ENCODE data around the gene GNPDA1.

The GNPDA1 gene

DNA sequence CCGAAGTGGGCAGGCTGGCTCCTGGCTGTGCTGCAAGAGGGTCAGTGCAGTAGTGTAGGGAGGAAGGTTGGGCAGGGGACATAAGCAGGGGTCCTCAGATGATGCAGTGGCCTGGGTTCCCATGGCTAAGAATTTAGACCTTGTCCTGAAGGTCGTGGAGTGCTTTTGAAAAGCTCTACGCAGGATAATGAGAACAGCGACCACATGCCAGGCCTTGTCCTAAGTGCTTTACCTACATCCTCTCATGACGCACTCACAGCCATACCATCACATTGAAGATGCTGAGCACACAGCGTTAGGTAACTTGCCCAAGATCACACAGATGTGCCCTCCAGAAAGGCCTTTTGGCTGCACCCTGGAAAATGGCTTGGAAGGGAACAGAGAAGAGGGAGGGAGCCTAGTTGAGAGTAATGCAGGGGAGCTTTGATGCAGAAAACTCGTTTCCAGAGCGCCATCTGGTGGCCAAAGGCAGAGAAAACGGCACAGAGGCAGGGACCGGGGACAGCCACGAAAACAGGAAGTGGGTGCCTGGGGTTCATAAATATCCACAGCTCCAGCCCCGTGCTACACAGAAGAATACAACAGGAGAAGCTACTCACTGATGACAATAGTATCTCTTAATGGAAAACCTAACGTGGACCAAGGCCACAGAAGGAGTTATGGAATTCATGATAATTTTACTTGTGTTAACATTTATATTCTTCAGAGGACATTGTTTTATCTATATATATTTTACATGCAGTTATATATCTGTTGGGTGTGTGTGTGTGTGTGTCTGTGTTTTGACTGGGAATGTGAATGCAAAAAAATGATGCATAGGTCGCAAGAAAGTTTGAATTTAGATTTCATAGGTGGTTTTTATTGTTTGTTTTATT, 52.1 kb downstream of the GNPDA1 start:
- H4K20me1 ChIP-seq (ENCODE audit: insufficient read depth, low read length), result no peaks in the 10 kb centered on the region
- TF ChIP-seq, protein P1, sequence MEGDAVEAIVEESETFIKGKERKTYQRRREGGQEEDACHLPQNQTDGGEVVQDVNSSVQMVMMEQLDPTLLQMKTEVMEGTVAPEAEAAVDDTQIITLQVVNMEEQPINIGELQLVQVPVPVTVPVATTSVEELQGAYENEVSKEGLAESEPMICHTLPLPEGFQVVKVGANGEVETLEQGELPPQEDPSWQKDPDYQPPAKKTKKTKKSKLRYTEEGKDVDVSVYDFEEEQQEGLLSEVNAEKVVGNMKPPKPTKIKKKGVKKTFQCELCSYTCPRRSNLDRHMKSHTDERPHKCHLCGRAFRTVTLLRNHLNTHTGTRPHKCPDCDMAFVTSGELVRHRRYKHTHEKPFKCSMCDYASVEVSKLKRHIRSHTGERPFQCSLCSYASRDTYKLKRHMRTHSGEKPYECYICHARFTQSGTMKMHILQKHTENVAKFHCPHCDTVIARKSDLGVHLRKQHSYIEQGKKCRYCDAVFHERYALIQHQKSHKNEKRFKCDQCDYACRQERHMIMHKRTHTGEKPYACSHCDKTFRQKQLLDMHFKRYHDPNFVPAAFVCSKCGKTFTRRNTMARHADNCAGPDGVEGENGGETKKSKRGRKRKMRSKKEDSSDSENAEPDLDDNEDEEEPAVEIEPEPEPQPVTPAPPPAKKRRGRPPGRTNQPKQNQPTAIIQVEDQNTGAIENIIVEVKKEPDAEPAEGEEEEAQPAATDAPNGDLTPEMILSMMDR (IDR thresholded peaks at IDR 0.05; ENCODE audit: borderline replicate concordance, extremely low read depth, low read length, poor library complexity, severe bottlenecking), result peak; percentile 99
- TF ChIP-seq EZH2 (IDR thresholded peaks at IDR 0.05; ENCODE audit: borderline replicate concordance, low read depth, low read length, severe bottlenecking), result no peak
- H3K4me3 ChIP-seq (ENCODE audit: low read depth in 1 of 2, low read length in 2 of 2), result peak overlapping the region in 1 of 2 experiments; percentile 25; a peak in 1 of 4 replicates
- no peaks in the 10 kb centered on the region for H3K36me3 ChIP-seq (ENCODE audit: insufficient read depth, low read length)
- peaks cover 42% of the 10 kb centered on the region for H3K4me1 ChIP-seq (ENCODE audit: insufficient read depth, low read length)
- ATAC-seq (ENCODE audit: insufficient read depth, low read depth) (peak; percentile 93), DNase-seq (peak; percentile 94)
- H3K9ac ChIP-seq (ENCODE audit: low read depth, low read length), result peak overlapping the region; percentile 47
- H3K4me2 ChIP-seq (ENCODE audit: insufficient read depth, low read length), result peak overlapping the region; percentile 59
- no peaks in the 10 kb centered on the region for H3K79me2 ChIP-seq (ENCODE audit: insufficient read depth, low read length)
- H3K27ac ChIP-seq (ENCODE audit: low read length), result peak overlapping the region; percentile 78
- no peaks in the 10 kb centered on the region for H3K9me3 ChIP-seq (ENCODE audit: insufficient read depth, low read length, severe bottlenecking)
- H2AFZ ChIP-seq (ENCODE audit: low read depth, low read length), result peak overlapping the region; percentile 68
- no peaks in the 10 kb centered on the region for H3K27me3 ChIP-seq (ENCODE audit: insufficient read depth, low read length, poor library complexity)

DNA sequence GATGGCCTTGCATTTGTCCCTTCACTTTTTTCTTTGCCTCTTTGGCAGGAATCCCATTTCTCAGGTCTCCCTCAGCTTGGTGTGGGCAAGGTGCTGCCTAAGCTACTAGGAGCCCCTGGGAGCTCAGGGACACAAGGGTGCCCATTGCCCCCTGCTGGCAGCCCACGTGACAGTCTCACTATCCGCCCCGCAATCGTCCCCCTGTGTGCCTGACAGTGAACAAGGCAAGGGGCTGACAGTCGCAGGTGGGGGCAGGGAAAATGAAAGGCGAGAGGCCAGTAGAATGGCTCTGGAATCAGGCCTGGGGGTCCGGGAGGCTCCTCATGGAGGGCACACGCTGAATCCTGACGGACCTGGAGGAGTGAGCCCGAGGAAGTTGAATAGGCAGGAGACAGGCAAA, 52.8 kb downstream of the GNPDA1 start:
- Histone ChIP-seq H2AFZ (ENCODE audit: low read depth, low read length) (peak overlapping the region; percentile 41), H3K27me3 (ENCODE audit: insufficient read depth, low read length, poor library complexity) (no peaks in the 10 kb centered on the region), H3K36me3 (ENCODE audit: insufficient read depth, low read length) (no peaks in the 10 kb centered on the region), H3K4me1 (ENCODE audit: insufficient read depth, low read length) (peaks cover 42% of the 10 kb centered on the region), H3K9me3 (ENCODE audit: insufficient read depth, low read length, severe bottlenecking) (no peaks in the 10 kb centered on the region), H3K79me2 (ENCODE audit: insufficient read depth, low read length) (no peaks in the 10 kb centered on the region), H4K20me1 (ENCODE audit: insufficient read depth, low read length) (no peaks in the 10 kb centered on the region), H3K4me2 (ENCODE audit: insufficient read depth, low read length) (no peak overlapping the region), H3K27ac (ENCODE audit: low read length) (peak overlapping the region; percentile 78), H3K9ac (ENCODE audit: low read depth, low read length) (no peak overlapping the region), H3K4me3 (ENCODE audit: low read depth in 1 of 2, low read length in 2 of 2) (no peak overlapping the region)
- DNase-seq, result peak; percentile 63
- ATAC-seq (ENCODE audit: insufficient read depth, low read depth), result peak; percentile 51
- TF ChIP-seq, protein P1 (IDR thresholded peaks at IDR 0.05; ENCODE audit: borderline replicate concordance, extremely low read depth, low read length, poor library complexity, severe bottlenecking), result peak; percentile 72
- TF ChIP-seq EZH2 (IDR thresholded peaks at IDR 0.05; ENCODE audit: borderline replicate concordance, low read depth, low read length, severe bottlenecking), result no peak

DNA sequence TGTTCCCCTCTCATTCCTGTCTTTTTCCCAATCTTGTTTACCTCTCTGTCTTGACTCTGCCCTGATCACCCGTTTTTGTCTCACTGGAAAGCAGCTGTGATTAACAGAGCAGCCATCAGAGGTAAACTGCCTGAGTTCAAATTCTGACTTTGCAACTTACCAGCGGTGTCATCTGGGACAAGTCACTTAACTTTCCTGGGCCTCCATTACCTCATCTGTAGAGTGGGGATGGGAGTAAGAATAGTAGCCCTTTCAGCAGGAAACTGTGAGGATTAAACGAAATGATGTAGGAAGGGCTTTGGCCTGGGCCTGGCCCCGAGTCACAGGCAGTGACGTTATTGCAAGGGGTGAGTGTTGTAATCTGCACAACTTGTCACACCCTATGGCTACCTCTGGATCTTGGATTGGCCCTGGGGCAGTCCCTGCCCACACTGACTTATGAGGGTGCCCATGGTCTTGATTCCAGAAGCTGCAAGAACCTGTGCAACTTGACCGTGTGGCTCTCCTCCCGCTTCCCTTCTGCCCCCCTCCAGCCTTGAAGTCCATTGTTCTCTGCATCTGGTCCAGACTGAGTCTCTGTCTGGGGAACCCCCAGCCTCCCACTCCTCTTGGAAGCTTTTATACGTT, 54.2 kb downstream of the GNPDA1 start:
- Histone ChIP-seq H3K4me2 (ENCODE audit: insufficient read depth, low read length) (peak overlapping the region; percentile 46), H3K4me3 (ENCODE audit: low read depth in 1 of 2, low read length in 2 of 2) (peak overlapping the region in 1 of 2 experiments; percentile 45; a peak in 2 of 4 replicates)
- TF ChIP-seq EZH2 (IDR thresholded peaks at IDR 0.05; ENCODE audit: borderline replicate concordance, low read depth, low read length, severe bottlenecking), result no peak
- TF ChIP-seq, protein P1 (IDR thresholded peaks at IDR 0.05; ENCODE audit: borderline replicate concordance, extremely low read depth, low read length, poor library complexity, severe bottlenecking), result no peak

More for the DNA sequence above, 54.2 kb downstream of the GNPDA1 start:
- Histone ChIP-seq H2AFZ (ENCODE audit: low read depth, low read length) (peak overlapping the region; percentile 63), H3K27me3 (ENCODE audit: insufficient read depth, low read length, poor library complexity) (no peaks in the 10 kb centered on the region), H3K27ac (ENCODE audit: low read length) (peak overlapping the region; percentile 68), H3K36me3 (ENCODE audit: insufficient read depth, low read length) (no peaks in the 10 kb centered on the region), H3K4me1 (ENCODE audit: insufficient read depth, low read length) (peaks cover 42% of the 10 kb centered on the region), H4K20me1 (ENCODE audit: insufficient read depth, low read length) (no peaks in the 10 kb centered on the region), H3K79me2 (ENCODE audit: insufficient read depth, low read length) (no peaks in the 10 kb centered on the region), H3K9ac (ENCODE audit: low read depth, low read length) (peak overlapping the region; percentile 38), H3K9me3 (ENCODE audit: insufficient read depth, low read length, severe bottlenecking) (no peaks in the 10 kb centered on the region)
- DNase-seq (no peak), ATAC-seq (ENCODE audit: insufficient read depth, low read depth) (no peak)

All from DND-41 (cell line).